ENCODE results near the gene CCR6. TPM values are rescaled to one million over a fixed set of nuclear protein-coding genes. Genes with fewer than 3 reads are reported as not detected.

The CCR6 gene
- total RNA-seq, 4 donors from 2014 or later, result not detected

DNA sequence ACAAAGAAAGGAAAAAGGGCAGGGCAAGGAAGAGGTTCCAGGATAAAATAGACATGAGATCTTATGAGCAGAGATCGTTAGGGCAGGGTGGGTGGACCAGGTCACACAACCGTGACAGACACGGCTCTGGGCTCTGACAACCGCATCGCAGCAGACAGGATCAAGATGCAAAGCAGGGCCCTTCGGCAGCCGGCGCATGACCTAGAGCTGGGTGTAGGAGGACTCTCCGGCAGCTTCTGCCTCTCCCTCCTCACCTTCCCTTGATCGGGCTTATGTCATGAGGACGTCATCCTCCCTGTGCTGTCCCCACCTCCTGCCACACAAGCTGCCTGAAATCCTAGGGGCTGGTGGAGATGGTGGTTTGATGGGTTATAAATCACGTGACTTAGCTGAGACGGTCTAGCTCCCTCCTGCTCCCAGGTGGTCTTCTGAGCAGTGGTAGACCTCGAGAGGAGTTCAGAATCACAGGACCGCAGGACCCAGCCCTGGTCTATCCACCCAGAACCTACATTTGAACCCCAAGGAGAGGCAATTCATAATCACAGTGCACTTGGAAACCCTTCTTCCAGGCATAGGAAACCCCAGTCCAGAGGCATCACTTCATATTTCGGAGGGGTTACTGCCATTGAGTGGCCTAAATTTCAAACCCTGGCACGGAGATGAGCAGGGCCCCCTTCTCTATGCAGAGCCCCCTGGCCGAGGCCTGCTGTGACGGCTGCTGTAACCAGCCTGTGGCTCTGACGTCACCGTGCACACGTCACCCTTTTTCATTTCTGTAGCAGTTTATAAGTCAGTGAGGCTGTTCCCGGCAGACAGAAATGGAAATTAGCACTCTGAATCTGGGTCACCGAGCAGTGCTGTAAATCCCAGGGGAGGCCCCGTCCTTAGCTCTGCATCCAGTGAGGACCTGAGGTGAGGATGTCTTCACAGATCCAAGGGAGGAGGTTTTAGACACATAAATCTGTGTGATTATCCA is 8.7 kb upstream of the CCR6 start:
- H3K4me1 ChIP-seq, result peaks cover 0 to 28% (median 0%) of the 10 kb centered on the region in 3 donors
- ATAC-seq, result no peak
- no peaks in the 10 kb centered on the region for H3K9me3 ChIP-seq
- TF ChIP-seq, protein P1, sequence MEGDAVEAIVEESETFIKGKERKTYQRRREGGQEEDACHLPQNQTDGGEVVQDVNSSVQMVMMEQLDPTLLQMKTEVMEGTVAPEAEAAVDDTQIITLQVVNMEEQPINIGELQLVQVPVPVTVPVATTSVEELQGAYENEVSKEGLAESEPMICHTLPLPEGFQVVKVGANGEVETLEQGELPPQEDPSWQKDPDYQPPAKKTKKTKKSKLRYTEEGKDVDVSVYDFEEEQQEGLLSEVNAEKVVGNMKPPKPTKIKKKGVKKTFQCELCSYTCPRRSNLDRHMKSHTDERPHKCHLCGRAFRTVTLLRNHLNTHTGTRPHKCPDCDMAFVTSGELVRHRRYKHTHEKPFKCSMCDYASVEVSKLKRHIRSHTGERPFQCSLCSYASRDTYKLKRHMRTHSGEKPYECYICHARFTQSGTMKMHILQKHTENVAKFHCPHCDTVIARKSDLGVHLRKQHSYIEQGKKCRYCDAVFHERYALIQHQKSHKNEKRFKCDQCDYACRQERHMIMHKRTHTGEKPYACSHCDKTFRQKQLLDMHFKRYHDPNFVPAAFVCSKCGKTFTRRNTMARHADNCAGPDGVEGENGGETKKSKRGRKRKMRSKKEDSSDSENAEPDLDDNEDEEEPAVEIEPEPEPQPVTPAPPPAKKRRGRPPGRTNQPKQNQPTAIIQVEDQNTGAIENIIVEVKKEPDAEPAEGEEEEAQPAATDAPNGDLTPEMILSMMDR (IDR thresholded peaks at IDR 0.05), result no peak
- TF ChIP-seq POLR2AphosphoS5 (IDR thresholded peaks at IDR 0.05) (no peak), POLR2A (IDR thresholded peaks at IDR 0.05) (no peak), EP300 (IDR thresholded peaks at IDR 0.05) (no peak)
- no peaks in the 10 kb centered on the region for H3K27me3 ChIP-seq
- WGBS, 2 donors (ENCODE audit: low coverage in 1 of 2), result 73 to 81% methylated on average over 6 to 11 of the region's 25 CpGs
- no peaks in the 10 kb centered on the region for H3K36me3 ChIP-seq
- H3K4me3 ChIP-seq, result no peak overlapping the region
- H3K27ac ChIP-seq, result no peak overlapping the region

DNA sequence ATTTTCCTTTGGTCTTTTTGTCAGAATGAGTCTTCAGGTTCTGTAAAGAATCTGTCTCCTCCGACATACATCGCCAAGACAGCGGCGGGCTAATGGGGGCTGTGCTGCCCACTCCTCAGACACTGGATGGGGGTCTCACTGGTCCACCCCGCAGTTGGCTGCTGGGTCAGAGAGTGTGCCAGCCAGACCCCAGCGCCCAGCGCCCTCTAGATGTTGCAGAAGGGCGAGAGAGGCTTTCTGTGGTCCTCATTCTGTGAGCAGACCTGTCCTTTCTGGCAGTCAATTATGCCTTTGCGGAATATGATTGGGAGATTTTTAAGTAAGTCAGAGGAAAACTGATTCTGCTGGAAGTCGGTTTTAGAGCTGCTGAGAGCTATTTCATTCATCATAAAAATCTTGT is 7.8 kb upstream of the CCR6 start:
- Histone ChIP-seq H3K27ac (no peak overlapping the region), H3K36me3 (no peaks in the 10 kb centered on the region), H3K4me1 (peaks cover 0 to 28% (median 0%) of the 10 kb centered on the region in 3 donors), H3K27me3 (no peaks in the 10 kb centered on the region), H3K4me3 (no peak overlapping the region), H3K9me3 (no peaks in the 10 kb centered on the region)
- 75 to 84% methylated on average over 5 to 7 of the region's 10 CpGs for WGBS, 2 donors (ENCODE audit: low coverage in 1 of 2)
- no peak for TF ChIP-seq EP300 (IDR thresholded peaks at IDR 0.05)
- TF ChIP-seq, protein P1 (IDR thresholded peaks at IDR 0.05), result no peak
- no peak for TF ChIP-seq POLR2AphosphoS5 (IDR thresholded peaks at IDR 0.05)
- TF ChIP-seq POLR2A (IDR thresholded peaks at IDR 0.05), result no peak
- ATAC-seq, result no peak

DNA sequence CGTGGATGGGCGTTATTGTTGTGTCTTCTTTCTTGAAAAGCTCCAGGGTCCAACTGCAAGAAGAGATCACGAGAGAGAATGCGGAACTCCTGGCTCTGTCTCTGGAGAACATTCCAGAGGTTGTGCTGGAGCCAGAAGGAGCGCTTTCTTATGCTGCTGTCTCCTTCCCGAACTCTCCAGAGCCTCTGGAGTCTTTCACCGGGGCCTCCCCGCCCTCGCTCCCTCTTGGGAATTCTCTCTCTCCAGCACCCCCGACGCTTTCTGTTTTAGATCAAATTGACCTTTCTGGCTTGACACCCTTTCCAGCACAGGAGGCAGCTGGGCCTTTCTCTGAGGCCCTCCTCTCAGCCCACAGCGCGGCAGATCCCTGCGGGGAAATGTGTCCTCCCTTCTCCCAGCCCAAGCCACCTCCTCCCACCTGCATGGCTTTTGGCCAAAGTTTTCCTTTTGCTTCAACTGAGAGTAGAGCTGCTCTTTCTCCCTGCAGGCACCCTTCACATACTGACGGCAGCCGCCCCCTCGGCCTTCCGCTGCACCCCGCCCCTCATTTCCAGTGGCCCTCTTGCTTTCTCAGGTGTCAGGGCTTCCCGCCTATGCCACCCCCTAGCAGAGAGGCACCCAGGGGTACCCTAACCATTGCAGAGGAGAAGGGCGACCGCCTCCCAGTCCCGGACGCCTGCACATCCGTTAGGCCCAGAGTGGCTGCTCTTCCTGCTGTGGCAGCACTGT is 6.6 kb upstream of the CCR6 start:
- Histone ChIP-seq H3K4me3 (peak overlapping the region in 1 of 2 donors; percentile 22), H3K27ac (peak overlapping the region in 2 of 4 donors; percentile 64 to 77), H3K36me3 (no peaks in the 10 kb centered on the region), H3K27me3 (no peaks in the 10 kb centered on the region), H3K4me1 (peaks cover 0 to 40% (median 0%) of the 10 kb centered on the region in 3 donors), H3K9me3 (no peaks in the 10 kb centered on the region)
- TF ChIP-seq, protein P1 (IDR thresholded peaks at IDR 0.05), result peak in 1 of 4 experiments; percentile 1
- no peak for TF ChIP-seq EP300 (IDR thresholded peaks at IDR 0.05)
- 3 to 35% methylated on average over 6 to 17 of the region's 25 CpGs for WGBS, 2 donors (ENCODE audit: low coverage in 1 of 2)
- ATAC-seq, result peak; percentile 78

DNA sequence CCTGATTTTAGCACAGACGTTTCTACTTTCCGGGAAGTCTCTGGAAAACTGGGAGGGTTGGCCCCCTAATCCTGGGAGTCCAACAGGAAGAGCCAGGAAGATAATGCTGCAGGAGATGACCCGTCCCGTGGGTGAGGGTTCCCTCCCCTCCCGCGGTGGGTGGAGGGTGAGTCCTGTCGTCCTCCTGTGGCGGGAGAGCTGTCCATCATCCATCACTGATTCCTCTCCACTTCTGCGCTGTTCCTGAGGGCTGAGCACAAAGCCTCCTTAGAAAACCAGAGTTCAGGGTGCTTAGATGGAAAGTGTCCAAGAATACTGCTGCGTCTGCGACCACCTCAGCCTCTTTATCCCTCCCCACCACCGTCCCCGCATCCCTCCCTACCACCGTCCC is 6.1 kb upstream of the CCR6 start:
- Histone ChIP-seq H3K27ac (peak overlapping the region in 2 of 4 donors; percentile 64 to 77), H3K36me3 (no peaks in the 10 kb centered on the region), H3K4me1 (peaks cover 0 to 40% (median 0%) of the 10 kb centered on the region in 3 donors), H3K9me3 (no peaks in the 10 kb centered on the region), H3K4me3 (no peak overlapping the region), H3K27me3 (no peaks in the 10 kb centered on the region)
- ATAC-seq, result no peak
- no peak for TF ChIP-seq POLR2A (IDR thresholded peaks at IDR 0.05)
- TF ChIP-seq POLR2AphosphoS5 (IDR thresholded peaks at IDR 0.05), result no peak
- TF ChIP-seq, protein P1 (IDR thresholded peaks at IDR 0.05), result no peak
- TF ChIP-seq EP300 (IDR thresholded peaks at IDR 0.05), result no peak
- WGBS, 2 donors (ENCODE audit: low coverage in 1 of 2), result 74 to 85% methylated on average over 5 to 6 of the region's 14 CpGs
